Measurements from ENCODE around the gene PDZK1IP1. TPM values are rescaled to one million over a fixed set of nuclear protein-coding genes. Genes with fewer than 3 reads are reported as not detected.

Gene PDZK1IP1
- total RNA-seq, 1 donor from 2014 or later, result not detected

- Mint-ChIP-seq H3K36me3 (ENCODE audit: low read depth, unreplicated experiment) (no peaks in the 10 kb centered on the region), H3K4me3 (ENCODE audit: unreplicated experiment) (no peak overlapping the region), H3K27ac (ENCODE audit: unreplicated experiment) (peak overlapping the region; percentile 52), H3K4me1 (ENCODE audit: unreplicated experiment) (peaks cover 42% of the 10 kb centered on the region), H3K27me3 (ENCODE audit: unreplicated experiment) (peaks cover 26% of the 10 kb centered on the region), H3K9me3 (ENCODE audit: unreplicated experiment) (peaks cover 5% of the 10 kb centered on the region)
- TF ChIP-seq, protein P1, sequence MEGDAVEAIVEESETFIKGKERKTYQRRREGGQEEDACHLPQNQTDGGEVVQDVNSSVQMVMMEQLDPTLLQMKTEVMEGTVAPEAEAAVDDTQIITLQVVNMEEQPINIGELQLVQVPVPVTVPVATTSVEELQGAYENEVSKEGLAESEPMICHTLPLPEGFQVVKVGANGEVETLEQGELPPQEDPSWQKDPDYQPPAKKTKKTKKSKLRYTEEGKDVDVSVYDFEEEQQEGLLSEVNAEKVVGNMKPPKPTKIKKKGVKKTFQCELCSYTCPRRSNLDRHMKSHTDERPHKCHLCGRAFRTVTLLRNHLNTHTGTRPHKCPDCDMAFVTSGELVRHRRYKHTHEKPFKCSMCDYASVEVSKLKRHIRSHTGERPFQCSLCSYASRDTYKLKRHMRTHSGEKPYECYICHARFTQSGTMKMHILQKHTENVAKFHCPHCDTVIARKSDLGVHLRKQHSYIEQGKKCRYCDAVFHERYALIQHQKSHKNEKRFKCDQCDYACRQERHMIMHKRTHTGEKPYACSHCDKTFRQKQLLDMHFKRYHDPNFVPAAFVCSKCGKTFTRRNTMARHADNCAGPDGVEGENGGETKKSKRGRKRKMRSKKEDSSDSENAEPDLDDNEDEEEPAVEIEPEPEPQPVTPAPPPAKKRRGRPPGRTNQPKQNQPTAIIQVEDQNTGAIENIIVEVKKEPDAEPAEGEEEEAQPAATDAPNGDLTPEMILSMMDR (IDR thresholded peaks at IDR 0.05; ENCODE audit: unreplicated experiment), result no peak
- no peak for DNase-seq (ENCODE audit: low spot score)
Observed at GRCh38 chr1:47178020-47178419, 11.8 kb downstream of the PDZK1IP1 start.

DNA sequence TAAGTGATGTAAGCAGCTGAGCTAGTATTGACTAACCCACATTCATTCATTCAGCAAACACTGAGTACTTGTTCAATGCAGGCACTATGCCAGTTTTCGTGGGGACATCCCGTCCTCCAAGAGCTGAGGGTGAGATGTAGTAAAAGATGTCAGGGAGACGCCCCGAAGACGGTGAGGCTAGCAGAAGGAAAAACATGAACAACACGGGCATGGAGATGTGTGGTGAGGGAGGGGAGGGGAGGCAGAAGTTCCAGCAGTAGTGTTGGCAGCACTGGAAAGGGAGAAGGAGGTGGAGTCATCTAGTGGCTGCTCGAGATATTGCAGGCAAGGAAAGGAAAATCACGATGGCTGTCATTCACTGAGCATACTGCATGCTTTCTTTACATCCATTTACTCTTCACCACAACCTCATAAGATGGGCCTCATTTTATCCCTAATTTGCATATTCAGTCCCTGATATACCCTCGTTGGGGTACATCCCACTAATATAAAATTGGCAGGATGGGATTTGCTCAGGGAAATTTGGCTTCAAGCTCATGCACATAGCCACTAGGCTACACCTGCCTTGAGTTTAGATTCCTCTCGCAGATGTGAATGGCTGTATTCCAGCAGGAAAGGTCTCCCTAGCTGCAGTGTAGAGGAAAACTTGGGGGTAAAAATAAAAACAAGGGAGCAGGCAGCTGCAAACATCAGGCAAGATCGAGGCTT, 14.5 kb downstream of the PDZK1IP1 start:
- Mint-ChIP-seq H3K36me3 (ENCODE audit: low read depth, unreplicated experiment) (no peaks in the 10 kb centered on the region), H3K4me1 (ENCODE audit: unreplicated experiment) (peaks cover 19% of the 10 kb centered on the region), H3K9me3 (ENCODE audit: unreplicated experiment) (no peaks in the 10 kb centered on the region), H3K27me3 (ENCODE audit: unreplicated experiment) (peaks cover 18% of the 10 kb centered on the region), H3K4me3 (ENCODE audit: unreplicated experiment) (no peak overlapping the region), H3K27ac (ENCODE audit: unreplicated experiment) (no peak overlapping the region)
- TF ChIP-seq, protein P1 (IDR thresholded peaks at IDR 0.05; ENCODE audit: unreplicated experiment), result peak; percentile 89
- DNase-seq (ENCODE audit: low spot score), result peak; percentile 79

- TF ChIP-seq, protein P1 (IDR thresholded peaks at IDR 0.05; ENCODE audit: unreplicated experiment), result no peak
- Mint-ChIP-seq H3K27me3 (ENCODE audit: unreplicated experiment) (peaks cover 16% of the 10 kb centered on the region), H3K36me3 (ENCODE audit: low read depth, unreplicated experiment) (no peaks in the 10 kb centered on the region), H3K4me3 (ENCODE audit: unreplicated experiment) (no peak overlapping the region), H3K4me1 (ENCODE audit: unreplicated experiment) (peaks cover 14% of the 10 kb centered on the region), H3K27ac (ENCODE audit: unreplicated experiment) (peak overlapping the region; percentile 4), H3K9me3 (ENCODE audit: unreplicated experiment) (no peaks in the 10 kb centered on the region)
- DNase-seq (ENCODE audit: low spot score), result no peak
Observed at GRCh38 chr1:47174656-47175020, 15.2 kb downstream of the PDZK1IP1 start.

GRCh38 chr1:47172782-47173181, 17.1 kb downstream of the PDZK1IP1 start:
- H3K4me3 Mint-ChIP-seq (ENCODE audit: unreplicated experiment), result no peak overlapping the region
- H3K27ac Mint-ChIP-seq (ENCODE audit: unreplicated experiment), result no peak overlapping the region
- no peak for DNase-seq (ENCODE audit: low spot score)
- H3K4me1 Mint-ChIP-seq (ENCODE audit: unreplicated experiment), result peaks cover 4% of the 10 kb centered on the region
- TF ChIP-seq, protein P1 (IDR thresholded peaks at IDR 0.05; ENCODE audit: unreplicated experiment), result no peak
- no peaks in the 10 kb centered on the region for H3K9me3 Mint-ChIP-seq (ENCODE audit: unreplicated experiment)
- no peaks in the 10 kb centered on the region for H3K36me3 Mint-ChIP-seq (ENCODE audit: low read depth, unreplicated experiment)
- H3K27me3 Mint-ChIP-seq (ENCODE audit: unreplicated experiment), result peaks cover 8% of the 10 kb centered on the region

DNA sequence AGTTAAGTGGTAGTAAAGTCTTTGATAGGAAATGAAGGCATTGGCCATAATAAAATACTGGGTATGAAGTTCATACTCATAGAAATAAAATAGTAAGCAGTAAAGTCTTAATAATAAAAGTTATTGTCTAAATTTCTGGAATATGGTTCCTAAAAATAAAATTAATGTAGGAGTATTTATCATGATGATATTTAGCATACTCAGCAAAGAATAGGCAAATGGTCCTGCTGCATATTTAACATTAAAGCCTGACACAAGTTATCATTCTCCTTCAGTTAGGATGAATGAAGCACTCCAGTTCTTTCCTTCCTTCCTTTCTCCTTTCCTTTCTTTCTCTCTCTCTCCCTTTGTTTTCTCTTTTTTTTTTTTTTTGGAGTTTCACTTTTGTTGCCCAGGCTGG, 25.3 kb downstream of the PDZK1IP1 start:
- H3K27ac Mint-ChIP-seq (ENCODE audit: unreplicated experiment), result no peak overlapping the region
- no peak overlapping the region for H3K4me3 Mint-ChIP-seq (ENCODE audit: unreplicated experiment)
- DNase-seq (ENCODE audit: low spot score), result no peak
- H3K4me1 Mint-ChIP-seq (ENCODE audit: unreplicated experiment), result no peaks in the 10 kb centered on the region
- peaks cover 2% of the 10 kb centered on the region for H3K27me3 Mint-ChIP-seq (ENCODE audit: unreplicated experiment)
- peaks cover 15% of the 10 kb centered on the region for H3K36me3 Mint-ChIP-seq (ENCODE audit: low read depth, unreplicated experiment)
- no peaks in the 10 kb centered on the region for H3K9me3 Mint-ChIP-seq (ENCODE audit: unreplicated experiment)
- TF ChIP-seq, protein P1 (IDR thresholded peaks at IDR 0.05; ENCODE audit: unreplicated experiment), result no peak
